Esophagus (tissue), 2 donors: Measurements from ENCODE around the gene USP53. TPM values are rescaled to one million over a fixed set of nuclear protein-coding genes. Genes with fewer than 3 reads are reported as not detected.
"Not testable (repeated sequence)": the region's sequence is repeated elsewhere in the genome, so short reads cannot be mapped to it uniquely, and the experiment has no call there.

Experiments
- H3K27ac ChIP-seq, 2 donors: one replicate each; pipeline ENCODE4 v1.5.1; 2013; ENCODE audit warnings: low read depth in 2 of 2, mild to moderate bottlenecking in 2 of 2, inconsistent platforms in 1 of 2, low read length in 1 of 2, moderate library complexity in 1 of 2
- H3K27me3 ChIP-seq, 2 donors: one replicate each; pipeline ENCODE4 v1.6.1; 2013; ENCODE audit warnings: low read length in 2 of 2, control low read depth in 1 of 2, mild to moderate bottlenecking in 1 of 2; ENCODE audit not compliant: insufficient read depth in 2 of 2, control insufficient read depth in 1 of 2
- H3K36me3 ChIP-seq, 2 donors: one replicate each; pipeline ENCODE4 v1.6.1; 2013; ENCODE audit warnings: low read length in 1 of 2; ENCODE audit not compliant: control insufficient read depth in 2 of 2, insufficient read depth in 2 of 2
- H3K4me1 ChIP-seq, 2 donors: one replicate each; pipeline ENCODE4 v1.6.1; 2013; ENCODE audit warnings: low read length in 1 of 2; ENCODE audit not compliant: control insufficient read depth in 2 of 2, insufficient read depth in 2 of 2
- H3K4me3 ChIP-seq, 2 donors: one replicate each; pipeline ENCODE4 v1.5.1; 2013; ENCODE audit warnings: low read length in 2 of 2, mild to moderate bottlenecking in 2 of 2, low read depth in 1 of 2, moderate library complexity in 1 of 2
- H3K9me3 ChIP-seq, 2 donors: one replicate each; pipeline ENCODE4 v1.6.1; 2013; ENCODE audit warnings: mild to moderate bottlenecking in 2 of 2, low read depth in 1 of 2, low read length in 1 of 2, moderate library complexity in 1 of 2; ENCODE audit not compliant: control insufficient read depth in 2 of 2, insufficient read depth in 1 of 2
- WGBS, 2 donors: extraction: QIAGEN DNeasy Blood & Tissue Kit; methylation state at CpG; one replicate each; pipeline ENCODE4 v1.1.7; 2013; 5-methylcytosine and 5-hydroxymethylcytosine counted together
- polyA plus RNA-seq, 2 donors: library from polyadenylated mRNA; stranded (reverse); fragments of 200-250 nt; gene quantifications; one replicate each; pipeline ENCODE4 v1.2.3, GENCODE V29; 2013
- donor health status: healthy with polysubstance abuse.
- donor health status: Bipolar disorder and iron deficiency.

The USP53 gene
- polyA plus RNA-seq, 2 donors = 9.1 to 15.1 TPM

DNA sequence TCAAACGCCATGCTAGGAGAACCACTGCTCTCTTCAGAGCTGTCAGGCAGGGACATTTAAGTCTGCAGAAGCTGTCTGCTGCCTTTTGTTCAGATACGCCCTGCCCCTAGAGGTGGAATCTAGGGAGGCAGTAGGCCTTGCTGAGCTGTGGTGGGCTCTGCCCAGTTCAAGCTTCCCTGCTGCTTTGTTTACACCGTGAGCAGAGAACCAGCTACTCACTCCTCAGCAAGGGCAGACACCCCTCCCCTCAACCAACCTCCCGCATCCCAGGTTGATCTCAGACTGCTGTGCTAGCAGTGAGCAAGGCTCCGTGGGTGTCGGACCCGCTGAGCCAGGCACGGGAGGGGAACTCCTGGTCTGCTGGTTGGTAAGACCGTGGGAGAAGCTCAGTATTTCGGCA is 42.7 kb downstream of the USP53 start:
- not testable (repeated sequence) for H3K27ac ChIP-seq, H3K4me3 ChIP-seq, H3K27me3 ChIP-seq, H3K9me3 ChIP-seq, H3K4me1 ChIP-seq
- WGBS, 2 donors = 85 to 90% methylated on average over 10 of the region's 10 CpGs
- H3K36me3 ChIP-seq = peaks cover 5 to 11% of the 10 kb centered on the region in 2 donors

DNA sequence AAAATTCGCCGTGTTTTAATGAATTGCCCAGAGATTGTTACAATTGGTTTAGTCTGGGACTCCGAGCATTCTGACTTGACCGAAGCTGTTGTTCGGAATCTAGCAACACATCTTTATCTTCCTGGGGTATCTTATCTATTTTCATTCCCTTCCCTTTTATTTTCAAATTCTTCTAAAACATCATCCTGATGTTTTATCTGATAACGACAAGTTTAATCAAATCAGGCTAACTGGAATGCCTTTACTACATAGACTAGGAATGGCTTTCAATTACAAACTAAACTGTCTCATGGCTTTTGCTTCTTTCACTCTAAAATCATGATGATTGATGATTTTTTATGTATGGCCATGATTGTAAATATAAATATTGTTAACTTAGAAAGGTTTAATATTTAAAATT is 48.0 kb downstream of the USP53 start:
- Histone ChIP-seq H3K4me3 (no peak overlapping the region), H3K9me3 (no peaks in the 10 kb centered on the region), H3K36me3 (peaks cover 4 to 5% of the 10 kb centered on the region in 2 donors), H3K27ac (no peak overlapping the region), H3K27me3 (no peaks in the 10 kb centered on the region), H3K4me1 (no peaks in the 10 kb centered on the region)
- 94 to 97% methylated on average over 6 of the region's 6 CpGs for WGBS, 2 donors

DNA sequence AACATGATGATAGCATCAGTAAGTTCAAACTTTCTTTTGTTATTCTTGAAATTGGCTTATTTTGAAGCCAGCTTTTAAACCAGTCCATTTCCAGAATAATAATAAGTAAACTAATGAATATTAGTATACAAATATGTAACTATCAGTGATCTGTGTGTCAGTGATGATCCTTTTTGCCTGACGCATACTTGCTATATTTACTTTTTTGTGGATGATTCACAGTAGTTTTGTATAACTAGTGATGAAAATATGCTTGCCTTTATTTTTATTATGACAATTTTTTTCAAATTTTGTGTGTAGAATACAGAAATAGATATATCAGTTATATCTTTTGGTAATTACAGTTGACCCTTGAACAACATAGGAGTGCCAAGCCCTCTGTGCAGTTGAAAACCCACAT is 49.5 kb downstream of the USP53 start:
- no peak overlapping the region for H3K4me3 ChIP-seq
- no peak overlapping the region for H3K27ac ChIP-seq
- 95 to 97% methylated on average over 1 of the region's 1 CpG for WGBS, 2 donors
- H3K36me3 ChIP-seq = peaks cover 3 to 5% of the 10 kb centered on the region in 2 donors
- no peaks in the 10 kb centered on the region for H3K27me3 ChIP-seq
- H3K4me1 ChIP-seq = no peaks in the 10 kb centered on the region
- H3K9me3 ChIP-seq = no peaks in the 10 kb centered on the region

DNA sequence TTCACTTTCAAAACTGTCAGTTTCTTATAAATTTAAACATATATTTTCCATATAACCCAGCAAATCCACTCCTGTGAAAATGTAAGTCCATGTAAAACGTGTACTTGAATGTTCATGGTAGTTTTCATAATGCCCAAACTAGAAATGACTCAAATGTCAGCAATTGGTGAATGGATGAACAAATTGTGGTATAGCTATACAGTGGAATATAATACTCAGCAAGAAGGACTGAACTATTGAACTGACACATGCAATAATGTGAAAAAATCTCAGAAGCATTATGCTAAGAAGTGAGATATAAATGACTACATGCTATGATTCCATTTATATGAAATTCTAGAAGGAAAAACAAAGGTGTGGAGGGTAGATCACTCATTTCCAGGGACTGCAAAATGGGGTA is 52.2 kb downstream of the USP53 start:
- no peaks in the 10 kb centered on the region for H3K27me3 ChIP-seq
- no peak overlapping the region for H3K4me3 ChIP-seq
- 78 to 84% methylated on average over 1 of the region's 1 CpG for WGBS, 2 donors
- no peaks in the 10 kb centered on the region for H3K9me3 ChIP-seq
- no peaks in the 10 kb centered on the region for H3K4me1 ChIP-seq
- no peak overlapping the region for H3K27ac ChIP-seq
- H3K36me3 ChIP-seq = no peaks in the 10 kb centered on the region

DNA sequence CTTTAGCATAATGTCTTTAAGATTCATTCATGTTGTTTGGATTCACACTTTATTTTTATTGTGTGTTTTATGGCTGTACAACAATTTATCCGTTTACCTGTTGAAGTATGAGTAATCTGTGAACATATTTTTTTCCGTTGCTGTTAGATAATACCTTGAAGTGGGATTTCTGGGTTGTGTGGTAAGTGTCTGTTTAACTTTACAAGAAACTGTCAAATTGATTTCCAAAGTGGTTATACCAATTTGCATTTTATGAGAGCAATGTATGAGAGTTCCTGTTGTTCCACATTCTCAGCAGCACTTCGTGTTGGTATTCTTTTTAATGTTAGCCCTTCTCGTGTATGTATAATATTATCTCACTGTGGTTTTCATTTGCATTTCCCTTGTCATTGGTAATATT is 53.6 kb downstream of the USP53 start:
- Histone ChIP-seq H3K4me3 (no peak overlapping the region), H3K27me3 (no peaks in the 10 kb centered on the region), H3K36me3 (no peaks in the 10 kb centered on the region), H3K4me1 (no peaks in the 10 kb centered on the region), H3K27ac (no peak overlapping the region), H3K9me3 (no peaks in the 10 kb centered on the region)
- WGBS, 2 donors = 78 to 80% methylated on average over 4 of the region's 4 CpGs

DNA sequence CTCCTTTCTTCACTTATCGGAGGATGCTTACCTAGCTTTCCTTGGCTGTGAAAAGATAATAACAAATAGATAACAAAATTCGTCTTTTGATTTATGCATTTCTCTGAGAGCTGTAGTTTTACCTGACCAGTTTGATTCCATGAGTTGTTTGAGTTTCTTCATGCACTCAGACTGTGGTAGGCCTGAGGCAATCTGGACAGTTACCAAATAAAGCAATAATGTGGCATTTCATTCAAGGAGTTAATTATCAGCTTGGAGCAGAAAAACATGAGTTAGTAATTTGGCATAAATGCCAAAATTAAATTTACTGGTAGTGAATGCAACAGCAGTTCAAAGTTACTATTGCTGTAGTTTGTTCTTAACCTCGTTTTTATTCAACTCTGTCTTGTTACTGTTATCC is 56.0 kb downstream of the USP53 start:
- Histone ChIP-seq H3K27me3 (no peaks in the 10 kb centered on the region), H3K36me3 (peaks cover 0 to 2% of the 10 kb centered on the region in 2 donors), H3K4me3 (no peak overlapping the region), H3K4me1 (no peaks in the 10 kb centered on the region), H3K9me3 (no peaks in the 10 kb centered on the region), H3K27ac (no peak overlapping the region)
- 60 to 66% methylated on average over 3 of the region's 3 CpGs for WGBS, 2 donors

DNA sequence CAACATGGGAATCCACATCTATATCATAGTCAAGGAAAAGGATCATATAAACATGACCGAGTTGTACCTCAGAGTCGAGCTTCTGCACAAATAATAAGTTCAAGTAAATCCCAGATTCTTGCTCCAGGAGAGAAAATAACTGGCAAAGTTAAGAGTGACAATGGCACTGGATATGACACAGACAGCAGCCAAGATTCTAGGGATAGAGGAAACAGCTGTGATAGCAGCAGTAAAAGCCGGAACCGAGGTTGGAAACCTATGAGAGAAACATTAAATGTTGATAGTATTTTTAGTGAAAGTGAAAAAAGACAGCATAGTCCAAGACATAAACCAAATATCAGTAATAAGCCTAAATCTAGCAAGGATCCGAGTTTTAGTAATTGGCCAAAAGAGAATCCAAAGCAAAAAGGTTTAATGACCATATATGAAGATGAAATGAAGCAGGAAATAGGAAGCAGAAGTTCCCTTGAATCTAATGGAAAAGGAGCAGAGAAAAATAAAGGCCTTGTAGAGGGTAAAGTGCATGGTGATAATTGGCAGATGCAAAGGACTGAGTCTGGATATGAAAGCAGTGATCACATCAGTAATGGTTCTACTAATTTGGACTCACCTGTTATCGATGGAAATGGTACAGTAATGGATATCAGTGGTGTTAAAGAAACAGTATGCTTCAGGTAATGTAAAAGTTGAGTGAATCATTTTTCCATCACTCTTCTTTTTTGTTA is 59.0 kb downstream of the USP53 start:
- Histone ChIP-seq H3K27me3 (no peaks in the 10 kb centered on the region), H3K36me3 (peaks cover 0 to 2% of the 10 kb centered on the region in 2 donors), H3K4me3 (no peak overlapping the region), H3K9me3 (no peaks in the 10 kb centered on the region), H3K27ac (no peak overlapping the region), H3K4me1 (no peaks in the 10 kb centered on the region)
- WGBS, 2 donors = 81 to 84% methylated on average over 6 of the region's 6 CpGs

DNA sequence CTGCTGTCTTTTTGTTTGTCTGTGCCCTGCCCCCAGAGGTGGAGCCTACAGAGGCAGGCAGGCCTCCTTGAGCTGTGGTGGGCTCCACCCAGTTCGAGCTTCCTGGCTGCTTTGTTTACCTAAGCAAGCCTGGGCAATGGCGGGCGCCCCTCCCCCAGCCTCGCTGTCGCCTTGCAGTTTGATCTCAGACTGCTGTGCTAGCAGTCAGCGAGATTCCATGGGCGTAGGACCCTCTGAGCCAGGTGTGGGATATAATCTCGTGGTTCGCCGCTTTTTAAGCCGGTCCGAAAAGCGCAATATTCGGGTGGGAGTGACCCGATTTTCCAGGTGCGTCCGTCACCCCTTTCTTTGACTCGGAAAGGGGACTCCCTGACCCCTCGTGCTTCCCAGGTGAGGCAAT is 67.0 kb downstream of the USP53 start:
- not testable (repeated sequence) for H3K27me3 ChIP-seq, H3K4me3 ChIP-seq, H3K36me3 ChIP-seq, H3K4me1 ChIP-seq, H3K27ac ChIP-seq, H3K9me3 ChIP-seq
- WGBS, 2 donors = 82 to 89% methylated on average over 12 to 19 of the region's 19 CpGs

DNA sequence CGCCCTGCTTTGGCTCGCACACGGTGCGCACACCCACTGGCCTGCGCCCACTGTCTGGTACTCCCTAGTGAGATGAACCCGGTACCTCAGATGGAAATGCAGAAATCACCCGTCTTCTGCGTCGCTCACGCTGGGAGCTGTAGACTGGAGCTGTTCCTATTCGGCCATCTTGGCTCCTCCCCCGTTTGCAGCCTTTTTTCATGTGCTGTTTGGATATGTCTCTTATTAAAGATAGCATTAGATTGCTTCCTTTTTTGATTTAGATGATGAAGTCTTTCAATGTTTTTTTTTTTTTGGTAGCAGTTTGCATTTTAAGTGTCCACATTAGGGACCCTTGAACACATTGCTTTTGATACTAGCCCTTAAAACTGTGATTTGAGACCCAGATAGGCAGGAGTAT is 67.4 kb downstream of the USP53 start:
- H3K27ac ChIP-seq, H3K27me3 ChIP-seq, H3K9me3 ChIP-seq, H3K36me3 ChIP-seq, H3K4me3 ChIP-seq, H3K4me1 ChIP-seq: not testable (repeated sequence)
- 94 to 98% methylated on average over 11 to 12 of the region's 12 CpGs for WGBS, 2 donors

DNA sequence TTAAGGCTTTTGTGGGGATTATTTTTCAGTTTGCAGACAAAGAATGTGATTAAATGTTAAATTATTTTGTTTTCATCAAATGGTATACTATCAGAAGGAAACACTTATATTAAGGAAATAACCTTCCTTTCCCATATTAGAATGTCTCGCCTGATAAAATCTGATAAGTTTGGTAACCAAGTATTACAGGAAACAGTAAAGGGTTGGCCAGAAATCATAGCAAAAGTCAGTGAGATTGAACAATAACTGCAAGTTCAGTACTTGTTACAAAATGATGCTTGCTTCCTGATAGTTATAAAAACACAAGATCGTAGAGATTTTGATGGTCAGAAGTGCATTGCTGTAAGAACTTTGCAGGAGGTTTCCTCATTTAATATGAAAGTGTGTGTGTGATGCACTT is 68.9 kb downstream of the USP53 start:
- Histone ChIP-seq H3K36me3 (no peaks in the 10 kb centered on the region), H3K27ac (no peak overlapping the region)
- WGBS, 2 donors = 75 to 76% methylated on average over 2 of the region's 2 CpGs

More for the DNA sequence above, 68.9 kb downstream of the USP53 start:
- no peaks in the 10 kb centered on the region for H3K27me3 ChIP-seq
- no peaks in the 10 kb centered on the region for H3K4me1 ChIP-seq
- no peak overlapping the region for H3K4me3 ChIP-seq
- no peaks in the 10 kb centered on the region for H3K9me3 ChIP-seq
